Prostate gland (tissue), 2 donors: ENCODE results near the gene TNNI2.

ENCODE experiments used
- POLR2A ChIP-seq: fragments of 450-650 bp; IDR thresholded peaks from one replicate; pipeline ENCODE4 v1.6.1; 2016; ENCODE audit warnings: antibody characterized with exemption, mild to moderate bottlenecking
- POLR2AphosphoS5 ChIP-seq: sonication (generic); formaldehyde crosslinking; IDR thresholded peaks from one replicate; pipeline ENCODE4 v1.6.1; 2017; ENCODE audit warnings: antibody characterized with exemption
- TF ChIP-seq, protein P1 (sequence below), 4 experiments: fragments of 200-600 bp in 2 of 4; fragments of 450-650 bp in 2 of 4; sonication (generic) in 2 of 4; IDR thresholded peaks; 1 replicate in 3 of 4; 2 replicates in 1 of 4; pipeline ENCODE4 v1.5.1; 2016 to 2019; ENCODE audit warnings: antibody characterized with exemption in 4 of 4, mild to moderate bottlenecking in 2 of 4, moderate library complexity in 2 of 4

GRCh38 chr11:1855886-1856265 is 17.1 kb downstream of the TNNI2 start:
- TF ChIP-seq, protein P1, sequence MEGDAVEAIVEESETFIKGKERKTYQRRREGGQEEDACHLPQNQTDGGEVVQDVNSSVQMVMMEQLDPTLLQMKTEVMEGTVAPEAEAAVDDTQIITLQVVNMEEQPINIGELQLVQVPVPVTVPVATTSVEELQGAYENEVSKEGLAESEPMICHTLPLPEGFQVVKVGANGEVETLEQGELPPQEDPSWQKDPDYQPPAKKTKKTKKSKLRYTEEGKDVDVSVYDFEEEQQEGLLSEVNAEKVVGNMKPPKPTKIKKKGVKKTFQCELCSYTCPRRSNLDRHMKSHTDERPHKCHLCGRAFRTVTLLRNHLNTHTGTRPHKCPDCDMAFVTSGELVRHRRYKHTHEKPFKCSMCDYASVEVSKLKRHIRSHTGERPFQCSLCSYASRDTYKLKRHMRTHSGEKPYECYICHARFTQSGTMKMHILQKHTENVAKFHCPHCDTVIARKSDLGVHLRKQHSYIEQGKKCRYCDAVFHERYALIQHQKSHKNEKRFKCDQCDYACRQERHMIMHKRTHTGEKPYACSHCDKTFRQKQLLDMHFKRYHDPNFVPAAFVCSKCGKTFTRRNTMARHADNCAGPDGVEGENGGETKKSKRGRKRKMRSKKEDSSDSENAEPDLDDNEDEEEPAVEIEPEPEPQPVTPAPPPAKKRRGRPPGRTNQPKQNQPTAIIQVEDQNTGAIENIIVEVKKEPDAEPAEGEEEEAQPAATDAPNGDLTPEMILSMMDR (IDR thresholded peaks at IDR 0.05): no peak
- TF ChIP-seq POLR2A (no peak), POLR2AphosphoS5 (no peak)
